Measurements from ENCODE around the gene KCTD8.
"Not testable (repeated sequence)": the region's sequence is repeated elsewhere in the genome, so short reads cannot be mapped to it uniquely, and the experiment has no call there.

KCTD8 gene

DNA sequence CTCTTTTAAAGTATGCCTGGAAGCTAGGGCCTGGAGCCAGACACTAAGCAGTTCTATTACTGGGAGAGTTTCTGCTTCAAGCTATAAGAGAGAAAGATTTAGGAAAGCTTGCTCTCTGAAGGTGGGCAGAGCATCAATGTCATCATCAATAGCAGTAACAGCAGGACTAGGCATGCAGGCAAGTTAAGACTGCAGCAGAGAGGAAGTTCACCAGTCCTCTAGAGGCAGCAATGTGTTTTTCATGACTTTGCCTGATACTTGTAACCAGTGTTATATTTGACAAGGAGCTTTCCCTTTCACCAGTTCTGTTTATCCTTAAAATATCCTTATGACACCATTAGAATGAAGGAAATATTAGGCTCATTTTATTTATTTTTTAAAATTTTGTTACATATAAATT is 237.9 kb downstream of the KCTD8 start:
- no peak for TF ChIP-seq ZFX (IDR thresholded peaks at IDR 0.05; ENCODE audit: borderline replicate concordance)
- TF ChIP-seq, protein P1, sequence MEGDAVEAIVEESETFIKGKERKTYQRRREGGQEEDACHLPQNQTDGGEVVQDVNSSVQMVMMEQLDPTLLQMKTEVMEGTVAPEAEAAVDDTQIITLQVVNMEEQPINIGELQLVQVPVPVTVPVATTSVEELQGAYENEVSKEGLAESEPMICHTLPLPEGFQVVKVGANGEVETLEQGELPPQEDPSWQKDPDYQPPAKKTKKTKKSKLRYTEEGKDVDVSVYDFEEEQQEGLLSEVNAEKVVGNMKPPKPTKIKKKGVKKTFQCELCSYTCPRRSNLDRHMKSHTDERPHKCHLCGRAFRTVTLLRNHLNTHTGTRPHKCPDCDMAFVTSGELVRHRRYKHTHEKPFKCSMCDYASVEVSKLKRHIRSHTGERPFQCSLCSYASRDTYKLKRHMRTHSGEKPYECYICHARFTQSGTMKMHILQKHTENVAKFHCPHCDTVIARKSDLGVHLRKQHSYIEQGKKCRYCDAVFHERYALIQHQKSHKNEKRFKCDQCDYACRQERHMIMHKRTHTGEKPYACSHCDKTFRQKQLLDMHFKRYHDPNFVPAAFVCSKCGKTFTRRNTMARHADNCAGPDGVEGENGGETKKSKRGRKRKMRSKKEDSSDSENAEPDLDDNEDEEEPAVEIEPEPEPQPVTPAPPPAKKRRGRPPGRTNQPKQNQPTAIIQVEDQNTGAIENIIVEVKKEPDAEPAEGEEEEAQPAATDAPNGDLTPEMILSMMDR (IDR thresholded peaks at IDR 0.05), result no peak
- no peak overlapping the region for H3K27ac ChIP-seq

DNA sequence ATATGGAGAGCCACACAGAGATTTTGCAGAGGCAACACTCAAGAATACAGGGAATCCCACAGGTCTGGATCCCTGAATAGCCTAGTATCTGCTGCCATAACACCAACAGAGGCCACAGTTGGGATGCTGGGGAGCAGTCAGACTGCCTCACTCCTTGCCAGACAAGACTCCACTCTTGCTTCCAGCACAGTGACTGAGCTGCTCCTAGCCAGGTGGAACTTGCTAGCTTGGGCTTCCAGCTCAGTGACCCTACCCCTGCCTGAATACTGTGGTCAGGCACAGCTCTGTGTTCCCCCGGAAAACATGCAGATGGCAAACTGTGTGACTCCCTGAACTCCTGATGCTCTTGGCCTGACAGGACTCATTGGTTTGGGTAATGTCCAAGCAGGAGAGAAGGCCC is 251.8 kb downstream of the KCTD8 start:
- TF ChIP-seq, protein P1 (IDR thresholded peaks at IDR 0.05), result no peak
- TF ChIP-seq ZFX (IDR thresholded peaks at IDR 0.05; ENCODE audit: borderline replicate concordance), result no peak
- H3K27ac ChIP-seq, result no peak overlapping the region

DNA sequence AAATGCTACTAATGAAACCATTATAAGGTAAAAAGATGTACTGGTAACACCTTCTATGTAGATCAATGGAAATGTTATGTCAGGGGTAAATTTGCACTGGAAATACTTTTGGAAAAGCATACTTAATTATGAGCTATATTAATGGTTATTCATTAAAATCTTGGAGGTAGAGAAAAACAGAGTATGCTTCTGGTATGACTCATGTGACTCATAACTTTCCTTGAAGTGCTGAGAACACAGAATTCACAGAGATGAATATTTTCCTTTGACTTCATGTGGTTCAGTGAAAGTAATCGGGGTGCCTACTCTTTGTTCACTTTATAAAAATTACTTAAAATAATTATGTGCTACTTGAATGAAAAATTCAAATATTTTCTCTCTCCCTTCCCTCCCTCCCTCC is 254.2 kb downstream of the KCTD8 start:
- TF ChIP-seq ZFX (IDR thresholded peaks at IDR 0.05; ENCODE audit: borderline replicate concordance), result no peak
- TF ChIP-seq, protein P1 (IDR thresholded peaks at IDR 0.05), result no peak
- H3K27ac ChIP-seq, result no peak overlapping the region

- TF ChIP-seq ZFX (IDR thresholded peaks at IDR 0.05; ENCODE audit: borderline replicate concordance), result no peak
- TF ChIP-seq, protein P1 (IDR thresholded peaks at IDR 0.05), result no peak
- no peak overlapping the region for H3K27ac ChIP-seq
Observed at GRCh38 chr4:44186850-44187246, 261.8 kb downstream of the KCTD8 start.

DNA sequence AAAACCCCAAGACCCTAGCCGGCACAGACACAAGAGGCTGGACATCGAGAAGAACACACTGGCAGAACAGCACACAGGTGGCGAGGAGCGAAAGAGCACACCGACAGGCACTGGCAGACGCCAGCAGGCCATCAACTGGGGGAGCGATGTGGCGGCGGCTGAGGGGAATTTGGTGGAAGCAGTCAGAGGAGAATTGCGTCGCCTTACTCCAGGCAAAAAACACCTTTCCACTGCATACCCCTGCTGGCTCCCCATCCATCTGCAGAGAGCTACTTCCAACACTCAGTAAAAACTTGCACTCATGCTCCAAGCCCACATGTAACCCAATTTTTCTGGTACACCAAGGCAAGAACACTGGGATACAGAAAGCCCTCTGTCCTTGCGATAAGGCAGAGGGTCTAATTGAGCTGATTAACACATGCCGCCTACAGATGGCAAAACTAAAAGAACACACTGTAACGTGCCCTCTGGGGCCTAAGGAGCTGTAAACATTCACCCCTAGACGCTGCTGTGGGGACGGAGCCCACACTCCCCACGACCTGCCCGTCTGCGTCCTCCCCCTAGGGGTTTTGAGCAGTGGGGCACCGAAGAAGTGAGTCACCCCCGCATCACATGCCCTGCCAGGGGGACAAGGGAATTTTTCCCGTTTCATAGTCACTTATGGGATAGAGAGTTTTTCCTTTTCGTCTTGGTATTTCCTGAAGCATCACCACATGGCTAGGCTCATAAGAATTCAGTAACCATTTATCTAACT is 262.3 kb downstream of the KCTD8 start:
- no peak overlapping the region for H3K27ac ChIP-seq
- TF ChIP-seq, protein P1 (IDR thresholded peaks at IDR 0.05), result no peak
- no peak for TF ChIP-seq ZFX (IDR thresholded peaks at IDR 0.05; ENCODE audit: borderline replicate concordance)

GRCh38 chr4:44181491-44182349 is 266.9 kb downstream of the KCTD8 start:
- H3K27ac ChIP-seq, result not testable (repeated sequence)

DNA sequence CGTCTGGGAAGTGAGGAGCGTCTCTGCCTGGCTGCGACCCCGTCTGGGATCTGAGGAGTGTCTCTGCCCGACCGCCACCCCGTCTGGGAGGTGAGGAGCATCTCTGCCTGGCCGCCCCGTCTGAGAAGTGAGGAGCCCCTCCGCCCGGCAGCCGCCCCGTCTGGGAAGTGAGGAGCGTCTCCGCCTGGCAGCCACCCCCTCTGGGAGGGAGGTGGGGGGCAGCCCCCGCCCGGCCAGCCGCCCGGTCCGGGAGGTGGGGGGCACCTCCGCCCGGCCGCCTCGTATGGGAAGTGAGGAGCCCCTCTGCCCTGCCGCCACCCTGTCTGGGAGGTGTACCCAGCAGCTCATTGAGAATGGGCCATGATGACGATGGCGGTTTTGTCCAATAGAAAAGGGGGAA is 280.8 kb downstream of the KCTD8 start:
- H3K27ac ChIP-seq, result not testable (repeated sequence)

DNA sequence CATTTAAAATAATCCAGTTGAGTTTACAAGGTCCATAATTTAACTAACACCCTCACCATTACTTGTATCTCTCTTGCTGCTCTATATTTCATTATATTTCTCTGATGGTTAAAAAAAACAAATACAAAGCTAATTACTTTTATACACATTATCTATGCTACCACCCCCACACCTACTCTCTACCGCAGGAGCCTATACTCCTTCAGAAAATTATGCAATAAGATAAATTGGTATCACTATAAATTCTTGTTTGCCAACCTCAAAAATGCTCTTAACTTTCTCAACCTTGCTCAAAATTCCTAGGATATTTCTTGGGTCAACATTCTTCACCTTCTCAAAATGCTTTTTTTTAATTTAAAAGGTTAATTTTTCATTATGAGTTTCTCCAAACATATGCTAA is 282.7 kb downstream of the KCTD8 start:
- H3K27ac ChIP-seq, result no peak overlapping the region
- no peak for TF ChIP-seq ZFX (IDR thresholded peaks at IDR 0.05; ENCODE audit: borderline replicate concordance)
- TF ChIP-seq, protein P1 (IDR thresholded peaks at IDR 0.05), result no peak
